ENCODE measurements around the gene EPS8L2.
"Not testable (repeated sequence)": the region's sequence is repeated elsewhere in the genome, so short reads cannot be mapped to it uniquely, and the experiment has no call there.

Gene EPS8L2

GRCh38 chr11:690244-690643 lies 15.8 kb upstream of the EPS8L2 start:
- DNase-seq = not testable (repeated sequence)

DNA sequence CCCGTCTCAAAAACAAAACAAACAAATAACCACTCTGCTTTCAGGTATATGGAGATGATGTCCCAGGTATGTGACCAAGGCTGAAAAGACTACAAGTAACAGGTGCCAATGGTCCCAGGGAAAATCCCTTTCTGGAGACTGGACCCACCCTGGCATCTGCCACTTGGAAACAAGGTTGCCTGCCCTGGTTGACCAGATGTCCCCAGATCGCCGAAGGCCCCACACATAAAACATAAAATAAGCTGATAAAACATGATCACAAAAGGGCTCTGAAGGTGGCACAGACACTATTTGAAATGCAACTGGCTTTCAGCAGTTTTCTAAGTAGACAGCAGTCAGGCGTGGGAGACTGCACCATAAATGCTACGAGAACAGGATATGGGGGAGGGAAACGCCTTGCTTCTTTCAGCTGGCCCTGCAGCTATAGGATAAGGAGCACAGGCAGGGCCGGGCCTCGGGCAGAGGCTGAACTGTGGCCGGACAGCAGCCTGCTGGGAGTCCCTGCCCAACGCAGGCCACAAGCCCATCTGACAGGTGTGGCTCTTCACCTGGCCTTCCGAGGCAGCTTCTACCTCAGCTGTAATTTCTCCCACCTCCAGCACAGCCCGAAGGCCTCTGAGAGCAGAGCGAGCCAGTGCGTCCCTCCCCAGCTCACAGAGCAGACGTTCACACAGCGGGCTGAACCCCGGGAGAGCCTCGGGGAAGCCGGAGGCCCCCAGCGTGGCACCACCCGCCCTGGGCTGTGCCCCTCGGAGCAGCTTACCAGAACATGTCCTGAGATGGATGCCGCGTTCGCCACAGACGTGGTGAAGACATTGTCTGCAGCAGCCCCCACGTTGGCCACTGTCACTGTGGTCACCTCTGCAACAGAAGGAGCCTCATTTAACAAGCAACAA lies 15.0 kb upstream of the EPS8L2 start:
- peak in 1 of 14 donors; percentile 41 for DNase-seq

- no peak for DNase-seq
These were observed 14.1 kb upstream of the EPS8L2 start for GRCh38 chr11:691710-692590.

- peak in 1 of 14 donors; percentile 37 for DNase-seq
These were observed 13.1 kb upstream of the EPS8L2 start for GRCh38 chr11:692824-693414.

GRCh38 chr11:693415-693831 lies 12.6 kb upstream of the EPS8L2 start:
- no peak for DNase-seq

DNA sequence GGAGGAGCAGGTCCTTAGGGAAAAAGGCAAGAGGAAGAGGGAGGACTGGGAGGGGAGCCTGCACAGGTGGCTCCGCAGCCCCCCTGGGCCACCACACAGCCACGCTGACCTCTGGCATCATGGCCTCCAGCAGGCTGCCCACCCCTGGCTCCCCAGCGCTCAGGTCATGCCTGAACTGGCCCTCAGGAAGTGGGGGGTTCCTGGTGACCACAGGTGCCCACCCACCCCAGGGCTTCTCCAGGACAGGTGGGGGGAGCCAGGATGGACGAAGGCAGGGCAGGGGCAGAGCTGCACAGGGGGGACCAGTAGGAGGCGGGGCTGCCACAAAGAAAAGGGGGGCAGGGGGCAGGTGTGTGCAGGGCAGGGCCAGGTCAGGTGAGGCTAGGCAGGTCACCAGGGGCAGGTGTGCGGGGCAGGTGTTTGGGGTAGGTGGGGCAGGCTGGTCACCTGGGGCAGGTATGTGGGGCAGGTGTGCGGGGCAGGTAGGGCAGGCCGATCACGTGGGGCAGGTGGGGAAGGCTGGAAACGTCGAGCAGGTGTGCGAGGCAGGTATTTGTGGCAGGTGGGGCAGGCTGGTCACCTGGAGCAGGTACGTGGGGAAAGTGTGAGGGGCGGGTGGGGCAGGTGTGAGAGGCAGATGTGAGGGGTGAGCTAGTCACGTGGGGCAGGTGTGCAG lies 12.0 kb upstream of the EPS8L2 start:
- DNase-seq = no peak

DNA sequence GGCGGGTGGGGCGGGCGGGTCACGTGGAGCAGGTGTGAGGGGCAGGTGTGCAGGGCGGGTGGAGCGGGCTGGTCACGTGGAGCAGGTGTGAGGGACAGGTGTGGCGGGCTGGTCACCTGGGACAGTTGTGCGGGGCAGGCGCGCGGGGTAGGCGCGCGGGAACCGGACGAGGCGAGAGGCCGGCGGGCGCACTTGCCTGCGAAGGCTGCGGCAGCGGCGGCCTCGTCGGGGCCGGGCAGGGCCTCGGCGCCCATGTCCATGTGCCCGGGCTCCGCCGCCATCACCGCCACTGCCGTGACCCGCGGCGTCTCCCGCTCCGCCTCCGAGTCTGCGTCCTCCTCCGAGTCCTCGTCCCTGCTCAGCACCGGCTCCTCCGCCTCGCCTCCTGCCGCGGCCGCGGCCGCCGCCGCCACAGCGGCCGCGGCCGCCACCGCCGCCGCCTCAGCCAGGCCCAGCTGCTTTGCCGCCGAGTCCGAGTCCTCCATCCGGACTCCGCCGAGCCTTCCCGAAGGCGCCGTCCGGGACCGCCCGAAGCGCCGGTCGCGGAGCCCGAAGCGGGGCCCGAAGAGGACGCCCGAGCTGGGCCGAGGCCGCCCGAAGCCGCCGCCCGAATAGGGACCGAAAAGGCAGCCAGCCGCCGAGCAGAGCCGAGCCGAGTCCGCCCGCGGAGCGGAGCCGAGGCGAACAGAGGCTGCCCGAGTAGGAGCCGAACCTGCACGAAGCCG lies 11.3 kb upstream of the EPS8L2 start, which contains the start of gene DEAF1:
DEAF1 (minus strand) TSS at position 660 of the 725 bp plus-strand sequence; CDS start at position 485, 175 bp downstream.
- peak; percentile 90 to 99 (median 96) for DNase-seq

DNA sequence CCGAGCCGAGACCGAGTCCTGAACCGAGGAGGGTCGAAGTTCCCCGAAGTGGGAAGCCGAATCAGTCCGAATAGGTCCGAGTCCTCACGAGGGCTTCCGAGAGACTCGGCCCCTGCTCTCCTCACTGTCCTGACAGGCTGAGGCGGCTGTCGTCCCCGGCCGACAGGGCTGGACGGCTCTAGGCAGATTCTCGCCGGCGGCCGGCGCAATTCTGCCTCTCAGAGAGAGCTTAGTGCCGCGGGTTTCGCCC lies 10.8 kb upstream of the EPS8L2 start:
- DNase-seq = no peak

DNA sequence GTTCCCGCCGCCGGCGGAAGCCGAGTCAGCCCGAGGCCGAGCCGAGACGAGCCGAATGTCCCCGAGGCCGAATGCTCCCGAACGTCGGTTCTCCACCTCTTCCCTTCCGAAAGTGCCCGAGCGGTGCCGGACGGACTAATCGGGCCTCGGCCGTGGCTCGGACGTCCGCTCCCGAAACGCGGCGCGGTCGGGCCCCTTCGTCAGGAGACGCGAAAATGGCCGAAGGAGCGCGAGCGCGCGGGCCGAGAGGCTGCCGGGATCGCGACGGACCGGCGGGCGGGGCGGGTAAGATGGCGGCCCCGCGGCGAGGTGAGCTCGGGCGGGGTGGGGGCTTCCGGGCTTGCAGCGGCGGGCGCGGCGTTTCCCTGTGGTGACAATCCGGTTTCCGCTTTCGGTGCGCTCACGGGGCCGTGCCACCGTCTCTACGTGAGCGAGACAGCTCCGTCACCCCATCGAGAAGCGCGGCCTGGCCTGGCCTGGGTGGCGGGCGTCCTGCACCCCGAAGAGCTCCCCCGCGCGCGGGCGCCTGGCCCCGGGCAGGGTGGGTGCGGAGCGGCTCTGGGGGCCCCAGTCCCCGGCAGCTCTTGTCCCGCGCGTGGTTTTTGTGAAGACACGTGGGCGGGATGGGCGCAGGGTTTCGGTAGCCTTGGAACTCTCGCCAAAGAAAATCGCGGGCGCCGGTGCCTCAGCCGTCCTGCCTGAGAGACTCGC lies 10.3 kb upstream of the EPS8L2 start, which contains the start of gene TMEM80:
TMEM80 (plus strand) TSS at position 279 of the 711 bp plus-strand sequence; CDS start at position 291, 12 bp downstream.
- DNase-seq = peak; percentile 76 to 99 (median 96)

GRCh38 chr11:696955-697491 lies 9.0 kb upstream of the EPS8L2 start:
- DNase-seq = no peak

- peak in 1 of 14 donors; percentile 64 for DNase-seq
These were observed 8.2 kb upstream of the EPS8L2 start for GRCh38 chr11:697811-698311.

- peak in 1 of 14 donors; percentile 70 for DNase-seq
These were observed 7.4 kb upstream of the EPS8L2 start for GRCh38 chr11:698493-699115.

- DNase-seq = no peak
These were observed 6.9 kb upstream of the EPS8L2 start for GRCh38 chr11:699116-699508.

GRCh38 chr11:699753-700152 lies 6.3 kb upstream of the EPS8L2 start:
- DNase-seq = no peak

DNA sequence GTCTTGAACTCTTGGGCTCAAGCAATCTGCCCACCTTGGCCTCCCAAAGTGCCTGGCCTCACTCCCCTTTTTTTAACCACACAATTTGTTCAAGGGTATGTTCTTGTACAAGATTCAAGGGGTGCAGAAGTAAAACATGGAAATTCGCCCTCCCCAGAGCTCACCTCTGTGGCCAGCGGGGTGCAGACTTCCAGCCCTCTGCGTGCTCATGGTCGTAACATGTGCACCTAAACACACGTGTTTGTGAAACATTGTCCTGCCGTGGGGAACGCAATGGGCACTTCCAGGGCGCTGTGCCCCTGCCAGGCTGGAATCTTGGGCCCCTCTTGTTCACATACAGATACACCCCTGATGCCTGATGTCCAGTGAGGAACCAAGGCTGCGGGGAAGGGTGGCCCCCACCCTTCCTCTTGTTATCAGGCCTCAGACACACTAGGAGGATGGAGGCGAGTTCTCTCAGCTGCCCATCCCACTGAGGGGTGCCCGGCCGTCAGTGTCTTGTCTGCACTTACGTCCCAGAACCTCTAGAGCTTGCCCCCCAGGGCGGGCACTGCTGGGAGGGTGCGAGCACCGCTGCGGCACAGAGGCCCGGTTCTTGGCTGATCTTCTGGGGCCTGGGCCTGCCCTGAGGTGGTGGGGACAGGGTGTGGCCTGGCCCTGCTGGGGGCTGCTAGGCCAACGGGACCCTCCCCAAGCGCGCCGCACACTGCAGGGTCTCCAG lies 4.1 kb upstream of the EPS8L2 start:
- no peak for DNase-seq

GRCh38 chr11:702462-703461 lies 3.3 kb upstream of the EPS8L2 start:
- DNase-seq = peak in 5 of 14 donors; percentile 35 to 59 (median 47)

GRCh38 chr11:703506-703905 lies 2.5 kb upstream of the EPS8L2 start:
- DNase-seq = no peak

DNA sequence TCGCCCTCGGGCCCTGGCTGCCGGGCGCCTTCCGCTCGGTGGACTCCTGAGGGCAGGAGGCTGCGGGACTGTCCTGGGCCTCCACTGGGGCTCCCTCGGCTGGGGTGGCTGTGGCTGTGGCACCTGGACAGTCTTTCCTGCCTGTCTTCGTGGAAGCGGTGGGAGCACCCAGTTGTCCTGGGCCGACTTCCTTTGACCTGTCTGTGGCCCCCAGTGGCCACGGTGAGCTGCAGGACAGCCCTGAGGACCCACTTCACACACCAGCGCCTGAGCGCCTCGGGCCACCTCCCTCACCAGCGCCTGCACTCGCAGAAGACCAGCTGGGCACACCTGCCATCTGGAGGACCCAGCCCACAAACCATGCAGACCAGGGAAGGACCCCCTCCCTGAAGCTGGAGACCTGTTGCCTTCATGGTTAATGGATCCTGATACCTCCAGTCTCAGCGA lies 1.8 kb upstream of the EPS8L2 start:
- DNase-seq = no peak

Data from C1 segment of cervical spinal cord (tissue), 14 donors.